ENCODE results near the gene IBA57. TPM values are rescaled to one million over a fixed set of nuclear protein-coding genes. Genes with fewer than 3 reads are reported as not detected.
A peak's percentile ranks its signal among the peaks of the same experiment; 100 is the strongest.

The IBA57 gene
- polyA plus RNA-seq, 2 of the 4 experiments (the other 2 are of a cell fraction), result 1.5 to 2.2 TPM

DNA sequence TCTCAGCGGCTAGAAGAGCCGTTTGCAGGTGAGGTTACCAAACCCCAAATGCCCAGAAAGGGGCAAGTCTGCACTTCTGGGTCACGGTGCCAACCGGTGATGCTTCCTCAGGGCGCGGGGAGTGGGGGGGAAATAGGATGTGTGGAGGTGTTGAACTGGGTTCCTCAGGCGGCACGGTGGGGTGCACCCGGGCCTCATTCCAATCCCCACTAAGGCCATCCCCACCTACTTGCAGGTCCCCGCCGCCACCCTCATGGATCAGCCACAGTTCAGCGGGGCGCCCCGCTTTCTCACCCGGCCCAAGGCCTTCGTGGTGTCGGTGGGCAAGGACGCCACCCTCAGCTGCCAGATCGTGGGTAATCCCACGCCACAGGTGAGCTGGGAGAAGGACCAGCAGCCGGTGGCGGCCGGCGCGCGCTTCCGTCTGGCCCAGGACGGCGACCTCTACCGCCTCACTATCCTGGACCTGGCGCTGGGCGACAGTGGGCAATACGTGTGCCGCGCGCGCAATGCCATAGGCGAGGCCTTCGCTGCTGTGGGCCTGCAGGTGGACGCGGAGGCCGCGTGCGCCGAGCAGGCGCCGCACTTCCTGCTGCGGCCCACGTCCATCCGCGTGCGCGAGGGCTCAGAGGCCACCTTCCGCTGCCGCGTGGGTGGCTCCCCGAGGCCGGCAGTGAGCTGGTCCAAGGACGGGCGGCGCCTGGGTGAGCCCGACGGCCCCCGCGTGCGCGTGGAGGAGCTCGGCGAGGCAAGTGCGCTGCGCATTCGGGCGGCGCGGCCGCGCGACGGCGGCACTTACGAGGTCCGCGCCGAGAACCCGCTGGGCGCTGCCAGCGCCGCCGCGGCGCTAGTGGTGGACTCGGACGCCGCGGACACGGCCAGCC, 46.2 kb downstream of the IBA57 start:
- 97% methylated on average over 86 of the region's 96 CpGs for WGBS (ENCODE audit: missing lambda C conversion rate)
- ChIA-PET CTCF (interaction anchor here (0.9 to 1.0 kb wide), 5 partner anchors 12 to 243 kb away, joined by 3 to 4 read pairs (median 3); no protein-coding TSS in a partner anchor), POLR2A (no interaction called here)
- Histone ChIP-seq H3K4me2 (no peak overlapping the region), H3K4me3 (no peak overlapping the region), H3K9me3 (no peaks in the 10 kb centered on the region), H3K27ac (no peak overlapping the region), H3K4me1 (peaks cover 24% of the 10 kb centered on the region)
- no peak for TF ChIP-seq RAD21 (conservative IDR thresholded peaks at IDR 0.05 in 1 of 2, IDR thresholded peaks at IDR 0.05 in 1 of 2)
- TF ChIP-seq EHF (CRISPR knock-in tag; IDR thresholded peaks at IDR 0.05), result no peak
- TF ChIP-seq ZSCAN20 (CRISPR knock-in tag; IDR thresholded peaks at IDR 0.05), result no peak
- no peak for TF ChIP-seq MAX (IDR thresholded peaks at IDR 0.05)
- TF ChIP-seq NR3C1 (IDR thresholded peaks at IDR 0.05), result no peak
- no peak for TF ChIP-seq CHD4 (IDR thresholded peaks at IDR 0.05; ENCODE audit: borderline replicate concordance)
- no peak for TF ChIP-seq BHLHE40 (IDR thresholded peaks at IDR 0.05; ENCODE audit: low read depth, low read length)
- TF ChIP-seq, protein P1, sequence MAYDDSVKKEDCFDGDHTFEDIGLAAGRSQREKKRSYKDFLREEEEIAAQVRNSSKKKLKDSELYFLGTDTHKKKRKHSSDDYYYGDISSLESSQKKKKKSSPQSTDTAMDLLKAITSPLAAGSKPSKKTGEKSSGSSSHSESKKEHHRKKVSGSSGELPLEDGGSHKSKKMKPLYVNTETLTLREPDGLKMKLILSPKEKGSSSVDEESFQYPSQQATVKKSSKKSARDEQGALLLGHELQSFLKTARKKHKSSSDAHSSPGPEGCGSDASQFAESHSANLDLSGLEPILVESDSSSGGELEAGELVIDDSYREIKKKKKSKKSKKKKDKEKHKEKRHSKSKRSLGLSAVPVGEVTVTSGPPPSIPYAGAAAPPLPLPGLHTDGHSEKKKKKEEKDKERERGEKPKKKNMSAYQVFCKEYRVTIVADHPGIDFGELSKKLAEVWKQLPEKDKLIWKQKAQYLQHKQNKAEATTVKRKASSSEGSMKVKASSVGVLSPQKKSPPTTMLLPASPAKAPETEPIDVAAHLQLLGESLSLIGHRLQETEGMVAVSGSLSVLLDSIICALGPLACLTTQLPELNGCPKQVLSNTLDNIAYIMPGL (CRISPR knock-in tag; IDR thresholded peaks at IDR 0.05; ENCODE audit: borderline replicate concordance), result no peak
- TF ChIP-seq FOXS1 (CRISPR knock-in tag; IDR thresholded peaks at IDR 0.05), result no peak
- no peak for TF ChIP-seq POLR2A (IDR thresholded peaks at IDR 0.05; ENCODE audit: low read length)
- no peak for TF ChIP-seq NPAS2 (CRISPR knock-in tag; IDR thresholded peaks at IDR 0.05; ENCODE audit: borderline replicate concordance)
- ATAC-seq (no peak), FAIRE-seq (no peak), DNase-seq (ENCODE audit: low read depth in 1 of 2, low spot score in 1 of 2) (no peak)

DNA sequence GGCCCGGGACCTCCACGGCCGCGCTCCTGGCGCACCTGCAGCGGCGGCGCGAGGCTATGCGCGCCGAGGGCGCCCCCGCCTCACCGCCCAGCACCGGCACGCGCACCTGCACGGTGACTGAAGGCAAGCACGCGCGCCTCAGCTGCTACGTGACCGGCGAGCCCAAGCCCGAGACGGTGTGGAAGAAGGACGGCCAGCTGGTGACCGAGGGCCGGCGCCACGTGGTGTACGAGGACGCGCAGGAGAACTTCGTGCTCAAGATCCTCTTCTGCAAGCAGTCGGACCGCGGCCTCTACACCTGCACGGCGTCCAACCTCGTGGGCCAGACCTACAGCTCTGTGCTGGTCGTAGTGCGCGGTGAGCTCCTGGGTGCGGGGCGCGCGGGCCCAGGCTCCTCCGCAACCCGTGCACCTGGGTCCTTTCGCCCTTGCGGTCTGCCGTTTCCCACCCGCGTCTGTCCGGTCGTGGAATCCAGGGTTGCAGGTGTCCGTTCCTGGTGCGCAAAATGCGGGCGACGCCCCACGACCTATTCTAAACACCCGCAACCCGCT, 46.9 kb downstream of the IBA57 start:
- ChIA-PET CTCF (interaction anchor here (0.9 to 2.2 kb wide), 4 partner anchors 9 to 213 kb away, joined by 3 to 10 read pairs (median 4); no protein-coding TSS in a partner anchor), POLR2A (no interaction called here)
- H3K27ac ChIP-seq, result peak overlapping the region; percentile 94 to 95; a peak in 4 of 6 replicates
- peaks cover 24% of the 10 kb centered on the region for H3K4me1 ChIP-seq
- H3K4me3 ChIP-seq, result peak overlapping the region; percentile 63; the same call in 1 of the 3 replicates
- FAIRE-seq, result no peak
- H3K9me3 ChIP-seq, result no peaks in the 10 kb centered on the region
- no peak for DNase-seq (ENCODE audit: low read depth in 1 of 2, low spot score in 1 of 2)
- TF ChIP-seq, protein P2, sequence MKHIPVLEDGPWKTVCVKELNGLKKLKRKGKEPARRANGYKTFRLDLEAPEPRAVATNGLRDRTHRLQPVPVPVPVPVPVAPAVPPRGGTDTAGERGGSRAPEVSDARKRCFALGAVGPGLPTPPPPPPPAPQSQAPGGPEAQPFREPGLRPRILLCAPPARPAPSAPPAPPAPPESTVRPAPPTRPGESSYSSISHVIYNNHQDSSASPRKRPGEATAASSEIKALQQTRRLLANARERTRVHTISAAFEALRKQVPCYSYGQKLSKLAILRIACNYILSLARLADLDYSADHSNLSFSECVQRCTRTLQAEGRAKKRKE (CRISPR knock-in tag; IDR thresholded peaks at IDR 0.05; ENCODE audit: low read depth), result no peak
- TF ChIP-seq, protein P3, sequence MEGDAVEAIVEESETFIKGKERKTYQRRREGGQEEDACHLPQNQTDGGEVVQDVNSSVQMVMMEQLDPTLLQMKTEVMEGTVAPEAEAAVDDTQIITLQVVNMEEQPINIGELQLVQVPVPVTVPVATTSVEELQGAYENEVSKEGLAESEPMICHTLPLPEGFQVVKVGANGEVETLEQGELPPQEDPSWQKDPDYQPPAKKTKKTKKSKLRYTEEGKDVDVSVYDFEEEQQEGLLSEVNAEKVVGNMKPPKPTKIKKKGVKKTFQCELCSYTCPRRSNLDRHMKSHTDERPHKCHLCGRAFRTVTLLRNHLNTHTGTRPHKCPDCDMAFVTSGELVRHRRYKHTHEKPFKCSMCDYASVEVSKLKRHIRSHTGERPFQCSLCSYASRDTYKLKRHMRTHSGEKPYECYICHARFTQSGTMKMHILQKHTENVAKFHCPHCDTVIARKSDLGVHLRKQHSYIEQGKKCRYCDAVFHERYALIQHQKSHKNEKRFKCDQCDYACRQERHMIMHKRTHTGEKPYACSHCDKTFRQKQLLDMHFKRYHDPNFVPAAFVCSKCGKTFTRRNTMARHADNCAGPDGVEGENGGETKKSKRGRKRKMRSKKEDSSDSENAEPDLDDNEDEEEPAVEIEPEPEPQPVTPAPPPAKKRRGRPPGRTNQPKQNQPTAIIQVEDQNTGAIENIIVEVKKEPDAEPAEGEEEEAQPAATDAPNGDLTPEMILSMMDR (IDR thresholded peaks at IDR 0.05), result no peak
- TF ChIP-seq ZSCAN20 (CRISPR knock-in tag; IDR thresholded peaks at IDR 0.05), result no peak
- TF ChIP-seq PHF8 (IDR thresholded peaks at IDR 0.05; ENCODE audit: borderline replicate concordance, low read depth), result no peak
- no peak for TF ChIP-seq SREBF2 (IDR thresholded peaks at IDR 0.05)
- TF ChIP-seq HEYL (CRISPR knock-in tag; IDR thresholded peaks at IDR 0.05), result no peak
- TF ChIP-seq MAX (IDR thresholded peaks at IDR 0.05), result no peak
- TF ChIP-seq ELK1 (IDR thresholded peaks at IDR 0.05; ENCODE audit: low read depth, low read length), result no peak
- no peak for TF ChIP-seq RFX5 (IDR thresholded peaks at IDR 0.05)
- no peak for TF ChIP-seq MAFK (IDR thresholded peaks at IDR 0.05; ENCODE audit: partially characterized antibody)
- TF ChIP-seq TP53 (CRISPR knock-in tag; IDR thresholded peaks at IDR 0.05), result no peak
- no peak for TF ChIP-seq POLR2AphosphoS2 (conservative IDR thresholded peaks at IDR 0.05; ENCODE audit: low read length)
- TF ChIP-seq HOXB13 (CRISPR knock-in tag; IDR thresholded peaks at IDR 0.05; ENCODE audit: low read depth), result no peak
- ATAC-seq, result no peak
- WGBS (ENCODE audit: missing lambda C conversion rate), result 95% methylated on average over 64 of the region's 66 CpGs
- peak overlapping the region; percentile 98 for H3K4me2 ChIP-seq

Data from A549 (cell line).